Measurements from ENCODE around the gene EIF5A.

DNA sequence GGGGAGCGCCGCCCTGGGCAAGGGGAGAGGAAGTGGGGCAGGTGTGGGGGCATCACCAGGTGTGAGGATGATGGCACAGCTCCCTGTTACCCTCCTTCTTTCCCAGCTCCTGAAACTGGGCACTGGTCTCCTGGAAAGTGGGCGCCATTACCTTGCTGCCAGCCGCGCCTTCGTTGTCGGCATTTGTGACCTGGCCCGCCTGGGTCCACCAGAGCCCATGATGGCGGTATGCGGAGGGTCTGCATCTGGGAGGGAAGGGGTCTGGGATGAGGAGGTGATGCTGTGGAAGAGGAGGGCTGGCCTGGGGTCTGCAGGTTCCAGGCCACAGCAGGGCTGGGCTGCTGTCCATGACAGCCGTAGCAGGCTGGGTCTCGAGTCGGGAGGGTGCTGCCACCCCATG lies 34.4 kb downstream of the EIF5A start:
- TF ChIP-seq GATA2 (IDR thresholded peaks at IDR 0.05; ENCODE audit: low read depth, low read length) = no peak
- no peak for TF ChIP-seq GATA3 (IDR thresholded peaks at IDR 0.05; ENCODE audit: low read depth, low read length)
